NCI-H1417 (cell line): ENCODE data around the gene GGTLC3.
"Not testable (repeated sequence)": the region's sequence is repeated elsewhere in the genome, so short reads cannot be mapped to it uniquely, and the experiment has no call there.

Experiments
- DNase-seq, 3 experiments: peaks; one replicate each; lab custom pipeline; 2025; lab: John Stamatoyannopoulos, UW

GGTLC3 gene

GRCh38 chr22:18513454-18513853 is 4.5 kb downstream of the GGTLC3 start:
- DNase-seq: not testable (repeated sequence)

DNA sequence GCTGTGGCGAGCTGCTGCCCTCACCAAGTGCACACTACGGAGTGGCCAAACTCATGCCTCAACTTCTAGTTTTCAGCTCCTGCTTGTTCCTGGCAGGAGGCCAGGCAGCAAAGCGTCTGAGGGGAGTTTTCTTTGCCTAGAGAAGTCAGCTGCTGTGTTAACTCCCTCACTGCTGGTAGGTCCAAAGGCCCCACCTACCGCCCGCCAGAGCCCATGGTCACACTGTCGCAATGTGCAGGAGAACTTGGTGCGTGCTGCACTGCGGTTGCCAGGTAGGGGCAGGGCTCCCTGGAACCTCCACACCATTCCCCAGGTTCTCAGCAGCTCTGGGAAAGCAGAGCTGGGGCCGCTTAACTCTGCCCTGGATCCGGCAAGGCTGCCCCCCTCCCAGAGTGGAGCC is 5.6 kb downstream of the GGTLC3 start:
- not testable (repeated sequence) for DNase-seq

- DNase-seq: not testable (repeated sequence)
Measured at GRCh38 chr22:18511327-18511726, 6.6 kb downstream of the GGTLC3 start.

DNA sequence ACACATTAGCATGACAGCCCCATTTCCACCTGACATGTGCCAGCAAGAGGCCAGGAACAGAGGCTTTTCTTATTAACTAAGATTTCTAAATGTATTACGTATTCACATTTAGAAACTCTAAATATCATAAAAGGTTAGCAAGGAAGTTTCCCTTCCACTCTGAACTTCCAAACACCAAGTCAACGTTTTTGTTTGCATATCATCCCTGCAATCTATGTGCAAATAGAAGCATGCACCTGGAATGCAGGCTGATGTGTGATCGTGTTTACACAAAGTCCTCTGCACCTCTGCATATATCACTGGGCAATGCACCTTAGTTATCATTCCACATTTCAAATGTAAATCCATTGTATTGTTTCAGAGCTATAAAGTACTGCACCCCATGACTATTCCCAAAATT is 21.7 kb downstream of the GGTLC3 start:
- not testable (repeated sequence) for DNase-seq
